GM21825 (cell line): Measurements from ENCODE around the gene C2orf76.
A peak's percentile ranks its signal among the peaks of the same experiment; 100 is the strongest.
"Not testable (repeated sequence)": the region's sequence is repeated elsewhere in the genome, so short reads cannot be mapped to it uniquely, and the experiment has no call there.

Source experiments
- ATAC-seq: cut with Tn5 transposase; IDR thresholded peaks from one replicate; pipeline ENCODE4 v1.9.1; 2021; ENCODE audit warnings: mild to moderate bottlenecking, moderate library complexity; ENCODE audit not compliant: unreplicated experiment

The C2orf76 gene

GRCh38 chr2:119366649-119367471 lies at the start of gene C2orf76, which contains the start of gene DBI:
TSS of gene C2orf76 (minus strand) at chr2:119366834. CDS start at chr2:119339959, 26,875 bp downstream.
TSS of gene DBI (plus strand) at chr2:119366977. CDS start at chr2:119367052, 75 bp downstream.
- peak; percentile 95 for ATAC-seq

GRCh38 chr2:119415630-119416029 lies 49.0 kb upstream of the C2orf76 start:
- no peak for ATAC-seq

GRCh38 chr2:119414894-119415293 lies 48.3 kb upstream of the C2orf76 start:
- no peak for ATAC-seq

GRCh38 chr2:119409506-119409905 lies 42.9 kb upstream of the C2orf76 start:
- no peak for ATAC-seq

- no peak for ATAC-seq
These were observed 41.6 kb upstream of the C2orf76 start for GRCh38 chr2:119408221-119408619.

- no peak for ATAC-seq
These were observed 41.0 kb upstream of the C2orf76 start for GRCh38 chr2:119407430-119408220.

- ATAC-seq = no peak
These were observed 38.5 kb upstream of the C2orf76 start for GRCh38 chr2:119405151-119405550.

- not testable (repeated sequence) for ATAC-seq
These were observed 37.0 kb upstream of the C2orf76 start for GRCh38 chr2:119403618-119404017.

GRCh38 chr2:119402645-119403560 lies 36.3 kb upstream of the C2orf76 start:
- no peak for ATAC-seq

GRCh38 chr2:119402106-119402505 lies 35.5 kb upstream of the C2orf76 start:
- no peak for ATAC-seq

GRCh38 chr2:119397196-119397595 lies 30.6 kb upstream of the C2orf76 start:
- ATAC-seq = no peak

- no peak for ATAC-seq
These were observed 27.5 kb upstream of the C2orf76 start for GRCh38 chr2:119393971-119394748.

GRCh38 chr2:119389615-119390306 lies 23.1 kb upstream of the C2orf76 start:
- ATAC-seq = no peak

- ATAC-seq = peak; percentile 74
These were observed 20.9 kb upstream of the C2orf76 start for GRCh38 chr2:119387381-119388129.

- ATAC-seq = no peak
These were observed 18.8 kb upstream of the C2orf76 start for GRCh38 chr2:119385466-119385865.

GRCh38 chr2:119384971-119385370 lies 18.3 kb upstream of the C2orf76 start:
- no peak for ATAC-seq

- ATAC-seq = no peak
These were observed 16.9 kb upstream of the C2orf76 start for GRCh38 chr2:119383410-119384140.

- no peak for ATAC-seq
These were observed 11.9 kb upstream of the C2orf76 start for GRCh38 chr2:119378566-119378965.
